Parathyroid adenoma (tissue), 2 donors: ENCODE data around the gene TRAPPC1.

Experiments used
- H2AFZ ChIP-seq: fragments of 300-600 bp; sonication (generic); one replicate; pipeline ENCODE4 v1.7.0; 2017; ENCODE audit warnings: antibody characterized with exemption, mild to moderate bottlenecking
- H3K27ac ChIP-seq: fragments of 300-600 bp; sonication (generic); one replicate; pipeline ENCODE4 v1.7.0; 2017
- H3K27me3 ChIP-seq: fragments of 300-600 bp; sonication (generic); one replicate; pipeline ENCODE4 v1.7.0; 2017; ENCODE audit warnings: low read length; ENCODE audit not compliant: control insufficient read depth, insufficient read depth
- H3K36me3 ChIP-seq: fragments of 300-600 bp; sonication (generic); one replicate; pipeline ENCODE4 v1.7.0; 2017; ENCODE audit warnings: low read length; ENCODE audit not compliant: control insufficient read depth, insufficient read depth
- H3K4me1 ChIP-seq: fragments of 300-600 bp; sonication (generic); one replicate; pipeline ENCODE4 v1.7.0; 2017; ENCODE audit warnings: control low read depth
- H3K4me2 ChIP-seq: fragments of 300-600 bp; sonication (generic); one replicate; pipeline ENCODE4 v1.7.0; 2017; ENCODE audit warnings: low read length
- H3K4me3 ChIP-seq: fragments of 300-600 bp; sonication (generic); one replicate; pipeline ENCODE4 v1.7.0; 2017; ENCODE audit warnings: low read depth, low read length
- H3K79me2 ChIP-seq: fragments of 300-600 bp; sonication (generic); one replicate; pipeline ENCODE4 v1.7.0; 2017; ENCODE audit warnings: control low read depth
- H3K9ac ChIP-seq: fragments of 300-600 bp; sonication (generic); one replicate; pipeline ENCODE4 v1.7.0; 2017; ENCODE audit warnings: mild to moderate bottlenecking
- H3K9me3 ChIP-seq: fragments of 300-600 bp; sonication (generic); one replicate; pipeline ENCODE4 v1.7.0; 2017; ENCODE audit warnings: low read length; ENCODE audit not compliant: control insufficient read depth
- CTCF ChIP-seq: fragments of 300-600 bp; sonication (generic); IDR thresholded peaks from one replicate; pipeline ENCODE4 v1.7.0; 2017; ENCODE audit warnings: antibody characterized with exemption, mild to moderate bottlenecking
- donor health status: primary hyperparathyroidism.

Gene TRAPPC1

GRCh38 chr17:7932483-7932891 lies 741 bp upstream of the TRAPPC1 start:
- Histone ChIP-seq H3K9me3 (no peaks in the 10 kb centered on the region), H3K36me3 (no peaks in the 10 kb centered on the region), H3K4me2 (peak overlapping the region; percentile 99), H3K4me1 (peaks cover 5% of the 10 kb centered on the region), H3K79me2 (no peaks in the 10 kb centered on the region), H2AFZ (peak overlapping the region; percentile 97), H3K27ac (peak overlapping the region; percentile 60), H3K27me3 (no peaks in the 10 kb centered on the region), H3K9ac (peak overlapping the region; percentile 58), H3K4me3 (peak overlapping the region; percentile 98)
- no peak for TF ChIP-seq CTCF

- Histone ChIP-seq H3K27me3 (no peaks in the 10 kb centered on the region), H3K4me2 (peak overlapping the region; percentile 99), H3K4me3 (peak overlapping the region; percentile 98), H3K79me2 (no peaks in the 10 kb centered on the region), H2AFZ (peak overlapping the region; percentile 97), H3K27ac (peak overlapping the region; percentile 60), H3K36me3 (no peaks in the 10 kb centered on the region), H3K9me3 (no peaks in the 10 kb centered on the region), H3K9ac (peak overlapping the region; percentile 31), H3K4me1 (peaks cover 5% of the 10 kb centered on the region)
- no peak for TF ChIP-seq CTCF
These were observed 710 bp downstream of the TRAPPC1 start for GRCh38 chr17:7930841-7931631.

- peaks cover 5% of the 10 kb centered on the region for H3K4me1 ChIP-seq
- no peak within 1 kb of the TSS for H3K9ac ChIP-seq
- H3K79me2 ChIP-seq: no peaks in the 10 kb centered on the region
- H2AFZ ChIP-seq: no peak within 1 kb of the TSS
- H3K4me3 ChIP-seq: no peak within 1 kb of the TSS
- no peaks in the 10 kb centered on the region for H3K27me3 ChIP-seq
- no peaks in the 10 kb centered on the region for H3K9me3 ChIP-seq
- H3K27ac ChIP-seq: no peak within 1 kb of the TSS
- H3K36me3 ChIP-seq: no peaks in the 10 kb centered on the region
- TF ChIP-seq CTCF: no peak
- no peak within 1 kb of the TSS for H3K4me2 ChIP-seq
These were observed 2.4 kb downstream of the TRAPPC1 start, which contains the start of gene KCNAB3 for GRCh38 chr17:7929158-7930023. TSS of gene KCNAB3 (minus strand) at chr17:7929856. CDS start at chr17:7929435, 421 bp downstream.

- Histone ChIP-seq H3K36me3 (no peaks in the 10 kb centered on the region), H3K9ac (no peak overlapping the region), H3K27ac (no peak overlapping the region), H2AFZ (no peak overlapping the region), H3K4me2 (no peak overlapping the region), H3K4me1 (peaks cover 7% of the 10 kb centered on the region), H3K27me3 (no peaks in the 10 kb centered on the region), H3K4me3 (no peak overlapping the region), H3K9me3 (no peaks in the 10 kb centered on the region), H3K79me2 (no peaks in the 10 kb centered on the region)
- TF ChIP-seq CTCF: no peak
These were observed 4.2 kb downstream of the TRAPPC1 start for GRCh38 chr17:7927596-7927995.
